Ishikawa (cell line): ENCODE data around the gene FAM53B.

Experiments used
- CEBPB ChIP-seq: IDR thresholded peaks from 2 replicates; pipeline ENCODE4 v1.6.1; 2012
- CREB1 ChIP-seq: IDR thresholded peaks from 2 replicates; pipeline ENCODE4 v1.6.1; 2012; ENCODE audit warnings: low read depth
- EGR1 ChIP-seq: IDR thresholded peaks from 2 replicates; pipeline ENCODE4 v1.6.1; 2012
- EP300 ChIP-seq: IDR thresholded peaks from 2 replicates; pipeline ENCODE4 v1.6.1; 2012; ENCODE audit warnings: borderline replicate concordance
- FOXM1 ChIP-seq: IDR thresholded peaks from 2 replicates; pipeline ENCODE4 v1.6.1; 2012; ENCODE audit warnings: low read depth, borderline replicate concordance
- MAX ChIP-seq: IDR thresholded peaks from 2 replicates; pipeline ENCODE4 v1.6.1; 2012
- NFIC ChIP-seq: IDR thresholded peaks from 2 replicates; pipeline ENCODE4 v1.6.1; 2012
- RAD21 ChIP-seq: IDR thresholded peaks from 2 replicates; pipeline ENCODE4 v1.6.1; 2012; ENCODE audit warnings: low read depth
- REST ChIP-seq: IDR thresholded peaks from 2 replicates; pipeline ENCODE4 v1.6.1; 2012; ENCODE audit warnings: low read depth, mild to moderate bottlenecking
- TAF1 ChIP-seq: IDR thresholded peaks from 2 replicates; pipeline ENCODE4 v1.6.1; 2012; ENCODE audit warnings: low read depth, mild to moderate bottlenecking
- TCF12 ChIP-seq: IDR thresholded peaks from 2 replicates; pipeline ENCODE4 v1.6.1; 2012; ENCODE audit warnings: low read depth
- TEAD4 ChIP-seq: IDR thresholded peaks from 2 replicates; pipeline ENCODE4 v1.6.1; 2012
- YY1 ChIP-seq: IDR thresholded peaks from 2 replicates; pipeline ENCODE4 v1.6.1; 2012; ENCODE audit warnings: low read depth
- ZBTB7A ChIP-seq: IDR thresholded peaks from 2 replicates; pipeline ENCODE4 v1.6.1; 2012; ENCODE audit warnings: low read depth
- TF ChIP-seq, protein P1 (sequence below): IDR thresholded peaks from 2 replicates; pipeline ENCODE4 v1.6.1; 2012

Gene FAM53B

DNA sequence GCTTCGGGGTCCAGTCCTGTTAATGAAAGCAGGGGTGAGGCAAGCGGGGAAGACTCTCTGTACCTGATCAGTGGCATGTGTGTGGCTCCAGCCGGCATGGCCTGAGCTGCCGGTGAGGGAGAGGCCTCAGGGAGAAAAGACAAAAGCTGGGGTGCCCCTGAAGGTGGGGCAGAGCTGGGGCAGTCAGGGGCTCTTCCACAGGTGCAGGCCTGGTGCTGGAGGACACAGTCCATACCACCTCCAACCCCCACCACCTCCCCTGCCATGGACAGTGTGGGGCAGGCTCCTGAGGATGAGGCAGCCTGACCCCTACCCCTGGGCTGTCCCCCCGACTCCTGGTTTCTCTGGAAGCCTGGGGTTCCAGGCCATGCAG is 153.1 kb downstream of the FAM53B start:
- TF ChIP-seq TAF1 (no peak), TCF12 (no peak), CREB1 (no peak), CEBPB (no peak), EP300 (no peak)

DNA sequence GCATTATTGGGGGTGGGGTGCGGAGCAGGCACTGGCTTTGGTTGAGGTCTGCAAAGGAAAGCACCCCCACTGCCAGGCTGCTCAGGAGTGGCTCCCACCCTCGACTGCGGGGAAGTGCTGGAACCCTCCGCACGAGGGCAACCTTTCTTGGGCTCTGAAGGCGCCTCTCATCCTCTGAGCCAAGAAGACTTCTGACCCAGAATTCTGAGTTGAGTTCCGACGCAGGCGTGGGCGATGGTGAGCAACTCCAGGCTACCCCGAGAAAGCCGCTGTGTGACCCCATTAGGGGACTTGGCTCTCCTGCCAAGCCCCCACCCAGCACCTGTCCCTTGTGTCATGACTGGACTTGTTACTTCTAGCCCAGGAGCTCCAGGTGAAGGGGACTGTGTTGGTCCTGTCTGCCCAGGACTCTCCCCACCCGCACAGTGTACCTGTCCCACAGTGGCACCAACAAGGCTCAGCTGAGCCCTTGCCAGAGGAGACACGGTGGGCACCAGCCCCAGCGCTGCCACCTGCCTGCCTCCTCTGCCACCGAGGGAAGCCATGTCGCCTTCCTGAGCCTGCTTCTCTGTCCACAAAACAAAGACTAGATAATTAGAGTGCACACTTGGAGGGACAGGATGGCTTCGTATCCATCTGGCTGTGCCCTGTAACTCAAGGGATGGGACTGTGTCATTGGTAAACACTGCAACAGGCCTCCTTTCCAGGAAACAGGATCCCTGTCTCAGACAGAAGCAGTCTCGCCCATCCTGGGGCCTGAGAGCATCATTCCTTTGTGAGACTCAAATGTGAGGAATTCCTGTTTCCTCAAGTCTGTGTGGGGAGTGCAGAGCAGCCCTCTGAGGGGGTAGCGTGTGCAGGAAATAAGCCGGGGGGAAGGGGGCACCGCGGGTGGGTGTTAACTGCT is 153.7 kb downstream of the FAM53B start:
- TF ChIP-seq NFIC (no peak), TAF1 (no peak), EP300 (no peak), FOXM1 (no peak), TCF12 (no peak), REST (no peak), EGR1 (no peak), CREB1 (no peak), CEBPB (no peak), MAX (no peak), TEAD4 (no peak), ZBTB7A (no peak), RAD21 (no peak), YY1 (no peak)
- TF ChIP-seq, protein P1, sequence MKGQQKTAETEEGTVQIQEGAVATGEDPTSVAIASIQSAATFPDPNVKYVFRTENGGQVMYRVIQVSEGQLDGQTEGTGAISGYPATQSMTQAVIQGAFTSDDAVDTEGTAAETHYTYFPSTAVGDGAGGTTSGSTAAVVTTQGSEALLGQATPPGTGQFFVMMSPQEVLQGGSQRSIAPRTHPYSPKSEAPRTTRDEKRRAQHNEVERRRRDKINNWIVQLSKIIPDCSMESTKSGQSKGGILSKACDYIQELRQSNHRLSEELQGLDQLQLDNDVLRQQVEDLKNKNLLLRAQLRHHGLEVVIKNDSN = no peak

DNA sequence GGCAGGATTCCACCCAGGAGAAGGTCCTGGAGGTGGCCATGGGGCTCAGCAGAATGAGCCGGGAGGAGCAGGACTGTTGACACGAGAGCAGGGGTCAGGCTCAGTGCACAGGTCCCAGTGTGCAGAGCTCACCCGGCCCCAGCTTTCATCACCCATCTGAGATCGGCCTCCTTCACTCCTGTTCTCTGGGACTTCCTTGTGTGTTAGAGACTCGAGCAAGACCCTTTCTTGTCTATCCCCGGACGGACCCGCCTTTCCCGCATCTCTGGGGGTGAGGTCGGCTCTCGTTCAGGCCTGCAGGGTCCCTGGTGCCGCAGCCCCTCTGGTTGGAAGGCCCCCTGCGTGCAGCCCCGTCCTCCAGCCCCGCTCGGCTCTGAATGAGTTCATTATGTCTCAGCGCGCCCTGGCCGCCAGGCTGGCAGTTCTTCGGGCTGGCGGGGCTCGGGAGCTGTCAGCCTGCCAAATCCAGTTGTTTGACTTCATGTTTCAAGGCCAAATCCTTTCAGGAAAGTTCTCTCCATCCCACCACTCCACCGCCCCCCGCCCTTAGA is 154.6 kb downstream of the FAM53B start:
- TF ChIP-seq CEBPB (no peak), RAD21 (no peak), FOXM1 (no peak), TAF1 (no peak)
- TF ChIP-seq, protein P1 = no peak

- TF ChIP-seq, protein P1 = no peak
- TF ChIP-seq EGR1 = no peak
- TF ChIP-seq REST = no peak
- no peak for TF ChIP-seq ZBTB7A
- no peak for TF ChIP-seq NFIC
- TF ChIP-seq FOXM1 = no peak
- TF ChIP-seq EP300 = no peak
- no peak for TF ChIP-seq CREB1
- TF ChIP-seq TEAD4 = no peak
- no peak for TF ChIP-seq YY1
- no peak for TF ChIP-seq CEBPB
- no peak for TF ChIP-seq MAX
Measured at GRCh38 chr10:124588736-124589490, 155.3 kb downstream of the FAM53B start.

- TF ChIP-seq TEAD4 = no peak
- no peak for TF ChIP-seq CREB1
- TF ChIP-seq MAX = no peak
- TF ChIP-seq FOXM1 = no peak
Measured at GRCh38 chr10:124587811-124588211, 156.4 kb downstream of the FAM53B start.
